Stimulated activated effector memory CD8-positive, alpha-beta T cell treated with anti-CD3 and anti-CD28 coated beads, Interleukin-12 subunit alpha, Interleukin-12 subunit beta, amount 100 ng/mL, for 72 hours (primary cell): ENCODE measurements around the gene PASK.
A peak's percentile ranks its signal among the peaks of the same experiment; 100 is the strongest.

Experiments
- ATAC-seq: fragments of 150-1000 bp; cut with Tn5 transposase; 2 replicates; pipeline ENCODE4 v1.10.0; 2021
- DNase-seq, 2 donors: peaks; one replicate each; pipeline ENCODE4 v3.0.0; 2021 to 2022; ENCODE audit warnings: low spot score in 2 of 2
- H3K27ac Mint-ChIP-seq: one replicate; pipeline ENCODE4 v1.8.0; 2022; ENCODE audit warnings: mild to moderate bottlenecking, mixed read lengths
- H3K36me3 Mint-ChIP-seq: one replicate; pipeline ENCODE4 v1.8.0; 2022; ENCODE audit warnings: mild to moderate bottlenecking, mixed read lengths
- H3K4me1 Mint-ChIP-seq: one replicate; pipeline ENCODE4 v1.8.0; 2022; ENCODE audit warnings: mixed read lengths
- H3K4me3 Mint-ChIP-seq: one replicate; pipeline ENCODE4 v1.8.0; 2022; ENCODE audit warnings: mild to moderate bottlenecking, mixed read lengths
- H3K9me3 Mint-ChIP-seq: one replicate; pipeline ENCODE4 v1.8.0; 2022; ENCODE audit warnings: mixed read lengths

Gene PASK

DNA sequence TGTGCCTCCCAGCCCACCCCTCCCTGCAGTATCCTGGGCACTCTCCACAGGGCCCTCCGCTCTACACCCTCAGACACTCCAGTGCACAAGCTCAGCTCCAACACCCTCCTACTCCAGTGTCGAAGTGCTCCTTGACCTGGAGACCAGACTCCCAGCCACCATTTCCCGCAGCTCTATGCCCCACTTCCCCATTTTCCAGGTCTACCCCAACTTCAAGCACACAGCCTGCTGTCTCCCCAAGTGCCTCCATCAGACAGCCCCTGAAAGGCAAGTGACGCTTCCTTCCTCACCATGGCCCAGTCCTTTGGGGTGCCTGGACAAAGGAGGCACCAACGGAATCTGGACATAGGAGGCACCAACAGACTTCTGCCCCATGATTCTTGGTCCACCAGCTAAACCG lies 7.2 kb downstream of the PASK start:
- no peak for DNase-seq
- Mint-ChIP-seq H3K4me3 (no peak overlapping the region), H3K36me3 (peaks cover 21% of the 10 kb centered on the region), H3K9me3 (no peaks in the 10 kb centered on the region), H3K4me1 (peaks cover 11% of the 10 kb centered on the region), H3K27ac (no peak overlapping the region)
- no peak for ATAC-seq

DNA sequence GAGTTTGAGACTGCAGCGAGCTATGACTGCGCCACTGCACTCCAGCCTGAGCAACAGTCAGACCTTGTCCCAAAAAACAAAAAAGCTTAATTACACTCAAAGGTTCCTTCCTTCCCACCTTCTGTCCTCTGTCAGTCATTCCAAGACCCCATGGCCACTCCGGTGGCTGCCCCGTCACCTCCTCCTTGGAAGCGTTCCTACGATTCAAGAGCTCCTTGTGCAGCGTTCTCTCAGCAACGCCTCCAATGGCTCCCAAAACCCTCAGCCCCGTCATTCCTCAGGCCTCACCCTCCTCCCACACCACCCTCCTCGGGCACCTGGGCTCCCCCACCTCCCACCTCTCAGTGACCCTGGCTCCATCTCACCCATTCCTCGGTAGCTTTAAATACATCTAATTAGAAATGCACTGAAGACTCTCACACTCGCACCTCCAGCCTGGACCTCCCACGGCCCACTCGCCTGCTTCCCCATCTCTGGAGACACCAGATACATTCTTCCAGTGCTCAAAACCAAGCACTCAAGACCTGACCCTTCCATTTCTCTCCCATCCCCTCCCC lies 8.0 kb downstream of the PASK start:
- no peak for ATAC-seq
- H3K9me3 Mint-ChIP-seq: no peaks in the 10 kb centered on the region

GRCh38 chr2:241140445-241140840 lies 8.8 kb downstream of the PASK start:
- no peak overlapping the region for H3K4me3 Mint-ChIP-seq
- peaks cover 11% of the 10 kb centered on the region for H3K4me1 Mint-ChIP-seq
- peaks cover 21% of the 10 kb centered on the region for H3K36me3 Mint-ChIP-seq
- DNase-seq: no peak
- no peak for ATAC-seq
- H3K27ac Mint-ChIP-seq: no peak overlapping the region
- H3K9me3 Mint-ChIP-seq: no peaks in the 10 kb centered on the region

More for the DNA sequence above, 8.0 kb downstream of the PASK start:
- peaks cover 21% of the 10 kb centered on the region for H3K36me3 Mint-ChIP-seq
- peaks cover 11% of the 10 kb centered on the region for H3K4me1 Mint-ChIP-seq
- DNase-seq: no peak
- H3K27ac Mint-ChIP-seq: no peak overlapping the region
- H3K4me3 Mint-ChIP-seq: no peak overlapping the region

DNA sequence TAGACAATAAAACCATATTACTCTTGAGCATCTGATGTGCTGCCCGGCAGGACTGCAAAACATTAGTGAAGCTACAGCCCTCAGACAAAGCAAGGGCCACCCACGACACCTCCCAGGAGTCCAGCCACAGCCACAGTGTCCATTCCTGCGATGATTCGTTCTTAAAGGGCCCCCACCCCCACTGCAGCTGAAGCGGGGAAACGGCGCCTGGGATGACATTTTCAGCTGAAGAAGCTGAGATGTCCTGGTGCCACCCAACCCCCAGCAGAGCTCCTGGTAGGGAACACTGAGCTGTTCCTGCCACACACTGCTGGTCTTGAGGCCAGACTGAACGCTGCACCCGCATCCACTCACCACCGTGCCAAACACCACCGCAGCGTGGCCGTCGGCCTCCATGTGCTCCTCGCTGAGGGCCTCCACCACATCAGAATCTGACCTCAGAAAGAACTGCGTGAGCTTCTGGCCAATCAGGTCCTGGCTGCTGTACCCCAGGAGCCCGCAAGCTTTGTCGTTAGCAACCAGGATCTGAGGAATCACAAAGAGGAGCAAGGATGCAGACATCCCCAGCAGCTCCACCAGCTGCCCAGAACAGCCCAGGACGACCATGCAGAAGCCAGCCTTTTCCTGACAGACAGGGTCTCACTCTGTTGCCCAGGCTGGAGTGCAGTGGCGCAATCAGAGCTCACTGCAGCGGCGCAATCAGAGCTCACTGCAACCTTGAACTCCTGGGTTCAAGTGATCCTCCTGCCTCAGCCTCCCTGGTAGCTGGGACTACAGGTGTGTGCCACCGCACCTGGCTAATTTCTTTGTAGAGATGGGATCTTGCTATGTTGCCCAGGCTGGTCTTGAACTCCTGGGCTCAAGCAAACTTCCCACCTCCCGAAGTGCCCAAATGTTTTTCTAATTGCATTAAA lies 9.5 kb downstream of the PASK start:
- DNase-seq (no peak), ATAC-seq (no peak)
- Mint-ChIP-seq H3K9me3 (no peaks in the 10 kb centered on the region), H3K36me3 (peaks cover 16% of the 10 kb centered on the region), H3K4me3 (no peak overlapping the region), H3K27ac (peak overlapping the region; percentile 16), H3K4me1 (peaks cover 11% of the 10 kb centered on the region)

- no peak for DNase-seq
- ATAC-seq: no peak
- Mint-ChIP-seq H3K27ac (no peak overlapping the region), H3K4me1 (peaks cover 11% of the 10 kb centered on the region), H3K4me3 (no peak overlapping the region), H3K9me3 (no peaks in the 10 kb centered on the region), H3K36me3 (peaks cover 20% of the 10 kb centered on the region)
These were observed 10.8 kb downstream of the PASK start for GRCh38 chr2:241138471-241138870.

GRCh38 chr2:241137276-241138190 lies 11.7 kb downstream of the PASK start:
- DNase-seq (no peak), ATAC-seq (no peak)
- H3K4me1 Mint-ChIP-seq: peaks cover 11% of the 10 kb centered on the region
- peaks cover 18% of the 10 kb centered on the region for H3K36me3 Mint-ChIP-seq
- H3K27ac Mint-ChIP-seq: no peak overlapping the region
- no peaks in the 10 kb centered on the region for H3K9me3 Mint-ChIP-seq
- H3K4me3 Mint-ChIP-seq: no peak overlapping the region

- H3K4me1 Mint-ChIP-seq: peaks cover 5% of the 10 kb centered on the region
- H3K9me3 Mint-ChIP-seq: no peaks in the 10 kb centered on the region
- ATAC-seq: no peak
These were observed 12.5 kb downstream of the PASK start for GRCh38 chr2:241136661-241137260.

DNA sequence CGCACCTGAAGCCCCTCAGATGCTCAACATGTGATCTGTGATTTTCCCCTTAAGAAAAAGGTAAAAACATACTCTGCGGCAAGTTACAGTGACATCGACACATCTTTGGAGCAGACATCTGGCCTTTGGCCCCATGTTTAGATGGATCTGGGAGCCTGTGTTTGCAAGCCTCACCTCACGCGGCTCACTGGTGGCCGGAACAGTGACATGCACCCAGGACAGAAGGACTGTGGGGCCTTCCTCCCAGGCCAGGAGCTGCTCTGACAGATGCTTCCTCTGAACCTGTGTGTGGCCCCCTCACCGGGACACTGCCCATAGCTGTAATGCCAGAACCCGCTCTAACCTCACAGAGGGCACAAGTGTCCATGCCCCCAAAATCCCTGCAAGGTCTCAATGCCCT lies 13.1 kb downstream of the PASK start:
- H3K36me3 Mint-ChIP-seq: peaks cover 28% of the 10 kb centered on the region
- no peaks in the 10 kb centered on the region for H3K9me3 Mint-ChIP-seq
- no peaks in the 10 kb centered on the region for H3K4me1 Mint-ChIP-seq
- no peak overlapping the region for H3K27ac Mint-ChIP-seq
- no peak overlapping the region for H3K4me3 Mint-ChIP-seq
- ATAC-seq (no peak), DNase-seq (no peak)

More at GRCh38 chr2:241136661-241137260, 12.5 kb downstream of the PASK start:
- H3K36me3 Mint-ChIP-seq: peaks cover 26% of the 10 kb centered on the region
- no peak overlapping the region for H3K4me3 Mint-ChIP-seq
- H3K27ac Mint-ChIP-seq: no peak overlapping the region
- DNase-seq: no peak

- no peak for DNase-seq
These were observed 13.5 kb downstream of the PASK start for GRCh38 chr2:241135737-241136136.

DNA sequence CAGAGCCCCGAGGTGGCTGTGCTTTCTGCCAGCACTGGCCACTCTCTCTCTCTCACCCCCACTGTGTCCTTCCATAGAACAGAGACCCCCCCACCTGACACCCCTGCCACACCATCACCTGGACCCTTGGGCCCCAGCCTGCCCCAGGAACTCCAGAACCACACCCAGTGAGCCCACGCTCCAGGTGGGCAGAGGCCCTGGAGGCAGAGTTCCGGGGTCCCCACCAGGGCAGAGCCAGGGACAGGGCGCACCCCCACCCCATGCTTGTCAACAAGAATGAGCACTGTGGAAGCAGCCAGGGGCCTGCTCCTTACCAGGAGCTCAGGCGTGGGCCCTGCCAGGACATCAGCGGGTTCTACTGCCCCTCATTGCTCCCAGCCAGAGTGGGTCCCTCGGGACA lies 14.6 kb downstream of the PASK start:
- ATAC-seq (no peak), DNase-seq (no peak)
- Mint-ChIP-seq H3K36me3 (peaks cover 38% of the 10 kb centered on the region), H3K9me3 (no peaks in the 10 kb centered on the region), H3K27ac (no peak overlapping the region), H3K4me3 (no peak overlapping the region), H3K4me1 (peaks cover 4% of the 10 kb centered on the region)

More at GRCh38 chr2:241135737-241136136, 13.5 kb downstream of the PASK start:
- ATAC-seq: no peak
- H3K4me3 Mint-ChIP-seq: no peak overlapping the region
- H3K27ac Mint-ChIP-seq: no peak overlapping the region
- H3K4me1 Mint-ChIP-seq: peaks cover 2% of the 10 kb centered on the region
- H3K36me3 Mint-ChIP-seq: peaks cover 33% of the 10 kb centered on the region
- no peaks in the 10 kb centered on the region for H3K9me3 Mint-ChIP-seq

DNA sequence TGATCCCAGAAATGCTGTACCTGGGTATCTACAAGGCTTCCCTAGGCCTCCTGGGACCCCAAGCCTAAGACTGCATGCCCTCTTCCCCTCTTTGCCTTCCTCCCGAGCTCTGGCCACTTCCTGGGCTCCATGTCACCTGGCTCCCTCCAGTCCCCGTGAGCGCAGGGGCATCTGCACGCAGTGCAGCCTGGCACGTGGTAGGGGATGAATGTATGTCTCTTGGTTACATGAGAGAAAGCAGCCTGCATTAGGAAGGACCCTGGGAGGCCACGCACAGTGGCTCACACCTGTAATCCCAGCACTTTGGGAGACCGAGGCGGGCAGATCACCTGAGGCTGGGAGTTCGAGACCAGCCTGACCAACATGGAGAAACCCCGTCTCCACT lies 15.8 kb downstream of the PASK start:
- Mint-ChIP-seq H3K9me3 (no peaks in the 10 kb centered on the region), H3K4me1 (peaks cover 15% of the 10 kb centered on the region), H3K4me3 (no peak overlapping the region), H3K36me3 (peaks cover 37% of the 10 kb centered on the region), H3K27ac (peak overlapping the region; percentile 62)
- no peak for DNase-seq
- no peak for ATAC-seq

GRCh38 chr2:241132538-241133435 lies 16.5 kb downstream of the PASK start:
- Mint-ChIP-seq H3K27ac (peak overlapping the region; percentile 62), H3K9me3 (no peaks in the 10 kb centered on the region), H3K4me3 (no peak overlapping the region), H3K4me1 (peaks cover 22% of the 10 kb centered on the region), H3K36me3 (peaks cover 42% of the 10 kb centered on the region)
- DNase-seq (no peak), ATAC-seq (no peak)

GRCh38 chr2:241131531-241131930 lies 17.7 kb downstream of the PASK start:
- Mint-ChIP-seq H3K4me3 (no peak overlapping the region), H3K9me3 (no peaks in the 10 kb centered on the region), H3K4me1 (peaks cover 32% of the 10 kb centered on the region), H3K27ac (no peak overlapping the region), H3K36me3 (peaks cover 45% of the 10 kb centered on the region)
- no peak for ATAC-seq
- DNase-seq: no peak

DNA sequence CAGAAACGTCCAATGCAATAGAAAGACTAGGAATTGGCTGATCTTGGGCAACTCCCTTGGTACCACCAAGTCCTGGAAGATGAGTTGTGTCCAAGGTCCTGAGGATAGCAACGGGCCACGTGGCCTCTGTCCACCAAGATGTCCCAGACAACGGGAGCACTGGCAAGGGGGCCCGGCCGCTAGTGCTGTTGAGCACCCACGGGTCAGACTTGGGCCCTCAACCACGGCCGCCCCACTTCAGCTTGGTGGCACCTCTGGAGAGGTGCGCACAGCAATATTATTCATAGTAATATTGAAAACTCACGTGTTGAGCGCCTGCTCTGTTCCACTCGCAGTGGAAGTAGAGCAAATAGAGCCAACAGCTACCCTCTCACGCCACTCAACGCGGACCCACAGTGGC lies 19.0 kb downstream of the PASK start:
- H3K27ac Mint-ChIP-seq: no peak overlapping the region
- no peak for ATAC-seq

More for the DNA sequence above, 19.0 kb downstream of the PASK start:
- H3K4me1 Mint-ChIP-seq: peaks cover 32% of the 10 kb centered on the region
- H3K9me3 Mint-ChIP-seq: no peaks in the 10 kb centered on the region
- peaks cover 49% of the 10 kb centered on the region for H3K36me3 Mint-ChIP-seq
- no peak for DNase-seq
- no peak overlapping the region for H3K4me3 Mint-ChIP-seq
